H9 (cell line): ENCODE measurements around the gene MOCS3. TPM values are rescaled to one million over a fixed set of nuclear protein-coding genes. Genes with fewer than 3 reads are reported as not detected.
A peak's percentile ranks its signal among the peaks of the same experiment; 100 is the strongest.

Experiments used
- DNase-seq: peaks from one replicate; pipeline ENCODE4 v3.0.0-alpha.2; 2017
- H2AFZ ChIP-seq: one replicate; pipeline ENCODE4 v1.6.1; 2013; ENCODE audit warnings: mild to moderate bottlenecking, low read length, control low read depth, moderate library complexity
- H2AK5ac ChIP-seq: 2 replicates; pipeline ENCODE4 v1.6.1; 2013; ENCODE audit warnings: low read length, control low read depth, mixed read lengths; ENCODE audit not compliant: insufficient read length
- H2BK120ac ChIP-seq: one replicate; pipeline ENCODE4 v1.6.1; 2013; ENCODE audit warnings: low read depth, mild to moderate bottlenecking, low read length, control low read depth, inconsistent platforms; ENCODE audit not compliant: poor library complexity, severe bottlenecking
- H2BK12ac ChIP-seq: 2 replicates; pipeline ENCODE4 v1.6.1; 2013; ENCODE audit warnings: low read length, control low read depth, mixed read lengths, low read depth; ENCODE audit not compliant: insufficient read length
- H2BK15ac ChIP-seq: 2 replicates; pipeline ENCODE4 v1.6.1; 2013; ENCODE audit warnings: low read depth, low read length, control low read depth
- H2BK20ac ChIP-seq: one replicate; pipeline ENCODE4 v1.6.1; 2013; ENCODE audit warnings: low read depth, mild to moderate bottlenecking, low read length, control low read depth, inconsistent platforms; ENCODE audit not compliant: poor library complexity, severe bottlenecking
- H2BK5ac ChIP-seq: 2 replicates; pipeline ENCODE4 v1.6.1; 2013; ENCODE audit warnings: low read length, control low read depth, mixed read lengths; ENCODE audit not compliant: insufficient read length
- H3K14ac ChIP-seq: 2 replicates; pipeline ENCODE4 v1.6.1; 2013; ENCODE audit warnings: low read length, control low read depth; ENCODE audit not compliant: insufficient read depth
- H3K18ac ChIP-seq: 2 replicates; pipeline ENCODE4 v1.6.1; 2013; ENCODE audit warnings: low read depth, mild to moderate bottlenecking, mixed read lengths, low read length, control low read depth; ENCODE audit not compliant: insufficient read length
- H3K23ac ChIP-seq: 2 replicates; pipeline ENCODE4 v1.6.1; 2013; ENCODE audit warnings: low read length, control low read depth, mixed read lengths, low read depth; ENCODE audit not compliant: insufficient read length
- H3K23me2 ChIP-seq: 2 replicates; pipeline ENCODE4 v1.6.1; 2013; ENCODE audit warnings: low read depth, mild to moderate bottlenecking, mixed read lengths, low read length, control low read depth; ENCODE audit not compliant: insufficient read length, poor library complexity, severe bottlenecking
- H3K27ac ChIP-seq: 2 replicates; pipeline ENCODE4 v1.5.1; 2013; ENCODE audit warnings: low read length, control low read depth, mixed read lengths, low read depth; ENCODE audit not compliant: insufficient read length
- H3K27me3 ChIP-seq: 2 replicates; pipeline ENCODE4 v1.6.1; 2013; ENCODE audit warnings: low read length, control low read depth, inconsistent platforms; ENCODE audit not compliant: insufficient read depth
- H3K4ac ChIP-seq: 2 replicates; pipeline ENCODE4 v1.6.1; 2013; ENCODE audit warnings: low read depth, mild to moderate bottlenecking, control low read depth, inconsistent platforms, low read length, moderate library complexity
- H3K4me1 ChIP-seq: 2 replicates; pipeline ENCODE4 v1.6.1; 2013; ENCODE audit warnings: low read length, control low read depth, inconsistent platforms; ENCODE audit not compliant: insufficient read depth
- H3K4me2 ChIP-seq: 2 replicates; pipeline ENCODE4 v1.6.1; 2013; ENCODE audit warnings: low read length, control low read depth, mixed read lengths; ENCODE audit not compliant: insufficient read length, insufficient read depth
- H3K56ac ChIP-seq: 2 replicates; pipeline ENCODE4 v1.6.1; 2013; ENCODE audit warnings: low read depth, mild to moderate bottlenecking, mixed read lengths, low read length, control low read depth; ENCODE audit not compliant: insufficient read length
- H3K79me1 ChIP-seq: 2 replicates; pipeline ENCODE4 v1.6.1; 2013; ENCODE audit warnings: low read depth, mild to moderate bottlenecking, moderate library complexity, low read length, control low read depth, inconsistent platforms; ENCODE audit not compliant: insufficient read depth, poor library complexity, severe bottlenecking
- H3K79me2 ChIP-seq: 2 replicates; pipeline ENCODE4 v1.6.1; 2013; ENCODE audit warnings: low read length, control low read depth, inconsistent platforms; ENCODE audit not compliant: insufficient read depth
- H3K9ac ChIP-seq: 2 replicates; pipeline ENCODE4 v1.6.1; 2013; ENCODE audit warnings: low read length, control low read depth, mixed read lengths; ENCODE audit not compliant: insufficient read length; ENCODE audit errors: extremely low read depth
- H3K9me3 ChIP-seq: one replicate; pipeline ENCODE4 v1.6.1; 2013; ENCODE audit warnings: low read depth, low read length, inconsistent platforms; ENCODE audit not compliant: control insufficient read depth
- H3T11ph ChIP-seq: one replicate; pipeline ENCODE4 v1.6.1; 2013; ENCODE audit warnings: mild to moderate bottlenecking, low read length, control low read depth, inconsistent platforms
- H4K20me1 ChIP-seq: one replicate; pipeline ENCODE4 v1.6.1; 2013; ENCODE audit not compliant: control insufficient read depth, insufficient read length, insufficient read depth
- H4K5ac ChIP-seq: 2 replicates; pipeline ENCODE4 v1.6.1; 2013; ENCODE audit warnings: low read depth, mild to moderate bottlenecking, mixed read lengths, low read length, control low read depth; ENCODE audit not compliant: insufficient read length
- H4K8ac ChIP-seq: replicated peaks from 2 replicates; pipeline ENCODE4 v1.6.1; 2013; ENCODE audit warnings: low read length, control low read depth, mixed read lengths, low read depth; ENCODE audit not compliant: insufficient read length
- H4K91ac ChIP-seq: 2 replicates; pipeline ENCODE4 v1.6.1; 2013; ENCODE audit warnings: low read depth, mild to moderate bottlenecking, moderate library complexity, mixed read lengths, low read length, control low read depth; ENCODE audit not compliant: insufficient read length
- H3K27ac Mint-ChIP-seq, 3 experiments: 2 replicates in 2 of 3; 3 replicates in 1 of 3; pipeline ENCODE4 v1.8.0; 2020 to 2021; ENCODE audit warnings: mixed read lengths in 3 of 3, mild to moderate bottlenecking in 1 of 3, moderate library complexity in 1 of 3
- H3K27me3 Mint-ChIP-seq: 2 replicates; pipeline ENCODE4 v1.8.0; 2021; ENCODE audit warnings: low read depth, mild to moderate bottlenecking, moderate library complexity, mixed read lengths
- H3K36me3 Mint-ChIP-seq, 3 experiments: 2 replicates in 2 of 3; 3 replicates in 1 of 3; pipeline ENCODE4 v1.8.0; 2020 to 2021; ENCODE audit warnings: low read depth in 3 of 3, mixed read lengths in 3 of 3; ENCODE audit not compliant: insufficient read depth in 1 of 3
- H3K4me1 Mint-ChIP-seq, 2 experiments: 2 replicates each; pipeline ENCODE4 v1.8.0; 2020; ENCODE audit warnings: mixed read lengths in 2 of 2
- H3K4me3 Mint-ChIP-seq, 2 experiments: 2 replicates in 1 of 2; 3 replicates in 1 of 2; pipeline ENCODE4 v1.8.0; 2020 to 2021; ENCODE audit warnings: mild to moderate bottlenecking in 2 of 2, mixed read lengths in 2 of 2, moderate library complexity in 1 of 2
- H3K9me3 Mint-ChIP-seq, 2 experiments: 2 replicates in 1 of 2; 3 replicates in 1 of 2; pipeline ENCODE4 v1.8.0; 2020; ENCODE audit warnings: mild to moderate bottlenecking in 2 of 2, mixed read lengths in 2 of 2, moderate library complexity in 1 of 2
- CTCF ChIP-seq: fragments of 200-600 bp; sonication (generic); conservative IDR thresholded peaks from 3 replicates; pipeline ENCODE4 v1.8.0; 2021; ENCODE audit warnings: antibody characterized with exemption, mild to moderate bottlenecking
- WGBS: extraction: QIAGEN DNeasy Blood & Tissue Kit; methylation state at CpG from one replicate; pipeline ENCODE4 v1.1.7; 2013; ENCODE audit warnings: missing lambda C conversion rate, low lambda C conversion rate, mixed read lengths; ENCODE audit not compliant: insufficient read length; ENCODE audit errors: extremely low coverage; 5-methylcytosine and 5-hydroxymethylcytosine counted together
- total RNA-seq: library from RNA; stranded (reverse); gene quantifications from 2 replicates; pipeline ENCODE4 v1.2.1, GENCODE V29; 2021

Gene MOCS3
- total RNA-seq, 1 experiment from 2014 or later: 9.0 TPM

GRCh38 chr20:50929299-50930138, 29.1 kb upstream of the MOCS3 start:
- WGBS: no CpG with 5 or more reads among the region's 13 CpGs
- peaks cover 43 to 52% of the 10 kb centered on the region in 2 experiments for H3K4me1 Mint-ChIP-seq
- H3K79me1 ChIP-seq: no peaks in the 10 kb centered on the region
- no peak overlapping the region for H2BK20ac ChIP-seq
- peak overlapping the region; percentile 68 for H3K27ac ChIP-seq
- H2AFZ ChIP-seq: no peak overlapping the region
- H4K20me1 ChIP-seq: no peaks in the 10 kb centered on the region
- H3K27ac Mint-ChIP-seq: peak overlapping the region; percentile 99
- H3K27me3 Mint-ChIP-seq: no peaks in the 10 kb centered on the region
- H3K56ac ChIP-seq: peak overlapping the region; percentile 66
- peak overlapping the region; percentile 100 for H3K9ac ChIP-seq
- peak; percentile 96 for DNase-seq
- no peak overlapping the region for H2BK15ac ChIP-seq
- H3K4me2 ChIP-seq: peak overlapping the region; percentile 93
- H3K36me3 Mint-ChIP-seq: peaks cover 35 to 80% (median 66%) of the 10 kb centered on the region in 3 experiments
- peak; percentile 98 for TF ChIP-seq CTCF
- H3K27me3 ChIP-seq: no peaks in the 10 kb centered on the region
- no peaks in the 10 kb centered on the region for H3K9me3 ChIP-seq
- H4K91ac ChIP-seq: no peak overlapping the region
- peak overlapping the region; percentile 89 for H4K5ac ChIP-seq
- peak overlapping the region; percentile 33; the same call in 1 of the 2 replicates for H3K4ac ChIP-seq
- H3K79me2 ChIP-seq: peaks cover 45% of the 10 kb centered on the region
- peaks cover 6% of the 10 kb centered on the region for H3K4me1 ChIP-seq
- peak overlapping the region; percentile 69 for H3K18ac ChIP-seq
- H4K8ac ChIP-seq: no peak overlapping the region
- H2BK120ac ChIP-seq: peak overlapping the region; percentile 95
- peak overlapping the region; percentile 92 to 95 for H3K4me3 Mint-ChIP-seq
- peak overlapping the region; percentile 47 for H2BK5ac ChIP-seq
- no peak overlapping the region for H3K23ac ChIP-seq
- peaks cover 0 to 7% of the 10 kb centered on the region in 2 experiments; a peak in 2 of 5 replicates for H3K9me3 Mint-ChIP-seq
- peak overlapping the region; percentile 92; the same call in 1 of the 2 replicates for H3K14ac ChIP-seq
- no peak overlapping the region for H2BK12ac ChIP-seq
- peak overlapping the region; percentile 83 for H2AK5ac ChIP-seq
- H3K23me2 ChIP-seq: peaks cover 14% of the 10 kb centered on the region
- no peak overlapping the region for H3T11ph ChIP-seq
